ENCODE data around the gene SMIM20. TPM values are rescaled to one million over a fixed set of nuclear protein-coding genes. Genes with fewer than 3 reads are reported as not detected.
"Not testable (repeated sequence)": the region's sequence is repeated elsewhere in the genome, so short reads cannot be mapped to it uniquely, and the experiment has no call there.

Gene SMIM20
- 30.7 TPM for total RNA-seq
- polyA plus RNA-seq = 65.3 TPM
- long read RNA-seq, donor 1, partial matches to known transcripts = 0 of 1 reads
- long read RNA-seq, donor 1, other reads (novel, unspliced or antisense) = 0 of 1 reads
- long read RNA-seq, donor 2 = 0 reads
- long read RNA-seq, donor 3, transcript SMIM20-201 (3 exons, 935 nt) = major isoform, 27 of 27 reads
- long read RNA-seq, donor 3, partial matches to known transcripts = 0 of 27 reads
- long read RNA-seq, donor 3, other reads (novel, unspliced or antisense) = 0 of 27 reads
- long read RNA-seq, donor 4, transcript SMIM20-201 (3 exons, 935 nt) = major isoform, 9 of 9 reads
- long read RNA-seq, donor 4, partial matches to known transcripts = 0 of 9 reads
- long read RNA-seq, donor 4, other reads (novel, unspliced or antisense) = 0 of 9 reads
- long read RNA-seq, donor 5, transcript SMIM20-201 (3 exons, 935 nt) = major isoform, 43 of 46 reads
- long read RNA-seq, donor 5, partial matches to known transcripts = 0 of 46 reads
- long read RNA-seq, donor 5, other reads (novel, unspliced or antisense) = 0 of 46 reads
- long read RNA-seq, donor 6, transcript SMIM20-201 (3 exons, 935 nt) = major isoform, 8 of 9 reads
- long read RNA-seq, donor 6, partial matches to known transcripts = 0 of 9 reads
- long read RNA-seq, donor 6, other reads (novel, unspliced or antisense) = 0 of 9 reads
- long read RNA-seq, donor 7, transcript SMIM20-201 (3 exons, 935 nt) = major isoform, 25 of 33 reads
- long read RNA-seq, donor 7, partial matches to known transcripts = 7 of 33 reads
- long read RNA-seq, donor 7, other reads (novel, unspliced or antisense) = 0 of 33 reads
- long read RNA-seq, donor 8, transcript SMIM20-201 (3 exons, 935 nt) = major isoform, 5 of 5 reads
- long read RNA-seq, donor 8, partial matches to known transcripts = 0 of 5 reads
- long read RNA-seq, donor 8, other reads (novel, unspliced or antisense) = 0 of 5 reads
- long read RNA-seq, donor 9, transcript SMIM20-201 (3 exons, 935 nt) = major isoform, 8 of 8 reads
- long read RNA-seq, donor 9, partial matches to known transcripts = 0 of 8 reads
- long read RNA-seq, donor 9, other reads (novel, unspliced or antisense) = 0 of 8 reads
- long read RNA-seq, donor 10, transcript SMIM20-201 (3 exons, 935 nt) = major isoform, 12 of 12 reads
- long read RNA-seq, donor 10, partial matches to known transcripts = 0 of 12 reads
- long read RNA-seq, donor 10, other reads (novel, unspliced or antisense) = 0 of 12 reads

GRCh38 chr4:25913851-25914669, at the start of gene SMIM20:
SMIM20 (plus strand) TSS chr4:25914220; CDS start chr4:25914314, 94 bp downstream.
- Histone ChIP-seq H3K4me3 (ENCODE audit: low read length in 2 of 2) (peak within 1 kb of the TSS; percentile 59 to 89), H3K27ac (ENCODE audit: low read depth in 1 of 2, low read length in 1 of 2) (peak within 1 kb of the TSS; percentile 83 to 90), H3K36me3 (ENCODE audit: control insufficient read depth in 2 of 2, insufficient read depth in 2 of 2, low read length in 1 of 2) (no peaks in the 10 kb centered on the region), H3K9me3 (ENCODE audit: control insufficient read depth in 2 of 2, insufficient read depth in 1 of 2, low read length in 1 of 2) (peaks cover 0 to 1% of the 10 kb centered on the region in 2 donors), H3K27me3 (ENCODE audit: control insufficient read depth in 2 of 2, insufficient read depth in 1 of 2, low read length in 1 of 2) (peaks cover 0 to 16% of the 10 kb centered on the region in 2 donors), H3K4me1 (ENCODE audit: control insufficient read depth in 2 of 2, insufficient read depth in 2 of 2, low read length in 2 of 2) (peaks cover 4 to 14% of the 10 kb centered on the region in 2 donors)
- peak; percentile 52 to 89 (median 72) for DNase-seq (ENCODE audit: low read depth in 6 of 9, low spot score in 9 of 9)
- WGBS = 2% methylated on average over 56 of the region's 57 CpGs

- no peak overlapping the region for H3K4me3 ChIP-seq (ENCODE audit: low read length in 2 of 2)
- peaks cover 1 to 5% of the 10 kb centered on the region in 2 donors for H3K4me1 ChIP-seq (ENCODE audit: control insufficient read depth in 2 of 2, insufficient read depth in 2 of 2, low read length in 2 of 2)
- H3K36me3 ChIP-seq (ENCODE audit: control insufficient read depth in 2 of 2, insufficient read depth in 2 of 2, low read length in 1 of 2) = no peaks in the 10 kb centered on the region
- DNase-seq (ENCODE audit: low read depth in 6 of 9, low spot score in 9 of 9) = no peak
- H3K27me3 ChIP-seq (ENCODE audit: control insufficient read depth in 2 of 2, insufficient read depth in 1 of 2, low read length in 1 of 2) = peaks cover 37 to 50% of the 10 kb centered on the region in 2 donors
- 87% methylated on average over 4 of the region's 4 CpGs for WGBS
- peaks cover 0 to 3% of the 10 kb centered on the region in 2 donors for H3K9me3 ChIP-seq (ENCODE audit: control insufficient read depth in 2 of 2, insufficient read depth in 1 of 2, low read length in 1 of 2)
- no peak overlapping the region for H3K27ac ChIP-seq (ENCODE audit: low read depth in 1 of 2, low read length in 1 of 2)
Measured at GRCh38 chr4:25865586-25865985, 48.4 kb upstream of the SMIM20 start.

- not testable (repeated sequence) for H3K4me3 ChIP-seq (ENCODE audit: low read length in 2 of 2)
Measured at GRCh38 chr4:25866401-25866800, 47.6 kb upstream of the SMIM20 start.

DNA sequence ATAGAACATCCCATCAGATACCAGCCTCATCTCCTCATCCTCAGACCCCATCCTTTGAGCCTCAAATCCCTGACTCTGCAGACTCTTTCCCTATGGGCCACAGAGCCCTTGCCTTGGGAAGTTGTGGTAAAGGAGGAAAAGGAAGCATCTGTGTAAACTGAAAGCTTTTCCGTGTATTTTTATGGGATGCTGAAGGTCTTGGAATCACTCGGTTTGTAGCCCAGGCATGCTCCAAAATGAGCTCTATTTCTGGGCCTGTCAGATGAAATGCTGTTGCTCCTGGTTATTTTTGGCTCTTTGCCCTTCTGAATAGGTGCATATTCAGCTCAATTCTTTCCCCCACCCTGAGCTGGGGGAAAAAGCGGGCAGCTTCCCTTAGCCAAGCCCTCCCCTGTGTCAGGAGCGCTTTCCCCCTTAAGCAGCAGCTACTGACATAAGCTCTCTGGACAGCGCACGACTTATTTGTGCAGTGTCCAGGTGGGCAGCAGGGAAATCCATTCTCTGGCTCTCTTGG, 46.2 kb upstream of the SMIM20 start:
- Histone ChIP-seq H3K4me1 (ENCODE audit: control insufficient read depth in 2 of 2, insufficient read depth in 2 of 2, low read length in 2 of 2) (peaks cover 0 to 5% of the 10 kb centered on the region in 2 donors), H3K27me3 (ENCODE audit: control insufficient read depth in 2 of 2, insufficient read depth in 1 of 2, low read length in 1 of 2) (peaks cover 22 to 31% of the 10 kb centered on the region in 2 donors), H3K4me3 (ENCODE audit: low read length in 2 of 2) (no peak overlapping the region), H3K36me3 (ENCODE audit: control insufficient read depth in 2 of 2, insufficient read depth in 2 of 2, low read length in 1 of 2) (no peaks in the 10 kb centered on the region), H3K27ac (ENCODE audit: low read depth in 1 of 2, low read length in 1 of 2) (no peak overlapping the region), H3K9me3 (ENCODE audit: control insufficient read depth in 2 of 2, insufficient read depth in 1 of 2, low read length in 1 of 2) (peaks cover 0 to 3% of the 10 kb centered on the region in 2 donors)
- no peak for DNase-seq (ENCODE audit: low read depth in 6 of 9, low spot score in 9 of 9)
- 86% methylated on average over 6 of the region's 6 CpGs for WGBS

More at GRCh38 chr4:25866401-25866800, 47.6 kb upstream of the SMIM20 start:
- not testable (repeated sequence) for H3K9me3 ChIP-seq (ENCODE audit: control insufficient read depth in 2 of 2, insufficient read depth in 1 of 2, low read length in 1 of 2); H3K27ac ChIP-seq (ENCODE audit: low read depth in 1 of 2, low read length in 1 of 2); DNase-seq (ENCODE audit: low read depth in 6 of 9, low spot score in 9 of 9); H3K36me3 ChIP-seq (ENCODE audit: control insufficient read depth in 2 of 2, insufficient read depth in 2 of 2, low read length in 1 of 2); H3K4me1 ChIP-seq (ENCODE audit: control insufficient read depth in 2 of 2, insufficient read depth in 2 of 2, low read length in 2 of 2)
- 94% methylated on average over 4 of the region's 4 CpGs for WGBS
- H3K27me3 ChIP-seq (ENCODE audit: control insufficient read depth in 2 of 2, insufficient read depth in 1 of 2, low read length in 1 of 2) = peaks cover 33 to 42% of the 10 kb centered on the region in 2 donors

GRCh38 chr4:25870081-25870480, 43.9 kb upstream of the SMIM20 start:
- WGBS = 95% methylated on average over 2 of the region's 2 CpGs
- peaks cover 1 to 9% of the 10 kb centered on the region in 2 donors for H3K27me3 ChIP-seq (ENCODE audit: control insufficient read depth in 2 of 2, insufficient read depth in 1 of 2, low read length in 1 of 2)
- no peak overlapping the region for H3K27ac ChIP-seq (ENCODE audit: low read depth in 1 of 2, low read length in 1 of 2)
- H3K4me1 ChIP-seq (ENCODE audit: control insufficient read depth in 2 of 2, insufficient read depth in 2 of 2, low read length in 2 of 2) = no peaks in the 10 kb centered on the region
- no peak for DNase-seq (ENCODE audit: low read depth in 6 of 9, low spot score in 9 of 9)
- H3K36me3 ChIP-seq (ENCODE audit: control insufficient read depth in 2 of 2, insufficient read depth in 2 of 2, low read length in 1 of 2) = no peaks in the 10 kb centered on the region
- no peaks in the 10 kb centered on the region for H3K9me3 ChIP-seq (ENCODE audit: control insufficient read depth in 2 of 2, insufficient read depth in 1 of 2, low read length in 1 of 2)
- H3K4me3 ChIP-seq (ENCODE audit: low read length in 2 of 2) = no peak overlapping the region

DNA sequence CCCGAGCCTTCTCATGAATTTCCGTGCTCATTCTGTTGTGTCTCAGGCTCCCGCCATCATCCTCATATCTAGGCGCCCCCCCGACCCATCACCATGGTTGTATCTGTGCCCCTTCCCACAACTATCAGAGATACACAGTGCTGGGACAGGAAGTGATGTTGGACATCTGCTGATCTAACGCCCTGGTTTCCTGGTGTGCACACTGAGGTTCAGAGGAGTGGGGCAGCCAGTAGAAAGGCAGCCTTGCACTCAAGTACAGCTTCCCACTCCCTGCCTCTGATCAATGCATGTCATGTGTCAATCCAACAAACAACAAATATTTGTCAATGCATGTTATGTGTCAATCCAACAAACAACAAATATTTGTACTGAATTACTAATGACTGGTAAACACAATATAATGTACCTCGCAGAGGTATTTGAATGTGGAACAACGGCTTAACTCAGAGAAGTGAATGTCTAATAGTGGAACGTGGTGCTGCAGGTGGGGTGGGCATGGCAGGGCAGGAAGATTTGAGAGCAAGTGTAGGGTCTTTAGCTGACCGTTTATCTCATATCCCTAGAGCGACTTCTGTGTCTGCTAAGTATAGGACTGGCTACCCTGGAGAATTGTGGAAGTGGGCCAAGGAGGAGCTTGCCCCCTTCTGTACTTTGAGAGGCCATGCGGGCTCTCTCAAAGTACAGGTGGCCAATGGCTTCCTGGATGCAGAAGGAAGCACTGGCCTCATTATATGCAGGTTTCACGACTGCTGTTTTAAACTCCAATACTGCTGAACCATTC, 41.0 kb upstream of the SMIM20 start:
- no peak overlapping the region for H3K4me3 ChIP-seq (ENCODE audit: low read length in 2 of 2)
- no peaks in the 10 kb centered on the region for H3K9me3 ChIP-seq (ENCODE audit: control insufficient read depth in 2 of 2, insufficient read depth in 1 of 2, low read length in 1 of 2)
- H3K4me1 ChIP-seq (ENCODE audit: control insufficient read depth in 2 of 2, insufficient read depth in 2 of 2, low read length in 2 of 2) = no peaks in the 10 kb centered on the region
- H3K27ac ChIP-seq (ENCODE audit: low read depth in 1 of 2, low read length in 1 of 2) = no peak overlapping the region
- H3K36me3 ChIP-seq (ENCODE audit: control insufficient read depth in 2 of 2, insufficient read depth in 2 of 2, low read length in 1 of 2) = no peaks in the 10 kb centered on the region
- H3K27me3 ChIP-seq (ENCODE audit: control insufficient read depth in 2 of 2, insufficient read depth in 1 of 2, low read length in 1 of 2) = no peaks in the 10 kb centered on the region
- 92% methylated on average over 13 of the region's 13 CpGs for WGBS
- no peak for DNase-seq (ENCODE audit: low read depth in 6 of 9, low spot score in 9 of 9)

DNA sequence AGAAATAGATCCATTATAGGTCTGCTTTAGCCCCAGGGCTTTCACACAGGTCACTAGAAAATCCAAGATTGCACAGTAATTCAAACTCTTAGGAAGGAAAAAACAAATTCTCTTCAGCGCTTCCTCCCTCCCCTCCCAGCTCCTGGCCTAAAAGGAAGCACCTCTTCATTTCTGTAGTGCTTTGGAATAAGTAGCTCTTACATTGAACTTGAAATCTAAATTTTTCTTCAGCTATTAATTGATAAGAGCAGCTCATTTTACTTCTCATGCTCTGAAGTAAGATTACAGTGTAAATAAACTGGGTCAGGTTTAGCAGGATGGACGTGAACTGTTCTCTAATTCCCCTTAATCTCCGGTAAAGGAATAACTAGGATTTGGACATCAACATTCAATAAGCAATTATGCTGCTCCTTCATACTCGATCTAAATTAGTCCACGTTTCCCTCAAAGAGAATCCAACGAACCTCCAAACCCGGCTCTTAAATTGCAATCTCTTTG, 40.3 kb upstream of the SMIM20 start:
- H3K4me3 ChIP-seq (ENCODE audit: low read length in 2 of 2) = no peak overlapping the region
- H3K27ac ChIP-seq (ENCODE audit: low read depth in 1 of 2, low read length in 1 of 2) = no peak overlapping the region
- 96% methylated on average over 7 of the region's 7 CpGs for WGBS
- H3K4me1 ChIP-seq (ENCODE audit: control insufficient read depth in 2 of 2, insufficient read depth in 2 of 2, low read length in 2 of 2) = no peaks in the 10 kb centered on the region
- H3K27me3 ChIP-seq (ENCODE audit: control insufficient read depth in 2 of 2, insufficient read depth in 1 of 2, low read length in 1 of 2) = no peaks in the 10 kb centered on the region
- H3K36me3 ChIP-seq (ENCODE audit: control insufficient read depth in 2 of 2, insufficient read depth in 2 of 2, low read length in 1 of 2) = no peaks in the 10 kb centered on the region
- H3K9me3 ChIP-seq (ENCODE audit: control insufficient read depth in 2 of 2, insufficient read depth in 1 of 2, low read length in 1 of 2) = no peaks in the 10 kb centered on the region
- DNase-seq (ENCODE audit: low read depth in 6 of 9, low spot score in 9 of 9) = no peak

All from thymus (tissue), 14 donors.